Naive thymus-derived CD4-positive, alpha-beta T cell (primary cell): Measurements from ENCODE around the gene DPM3. TPM values are rescaled to one million over a fixed set of nuclear protein-coding genes. Genes with fewer than 3 reads are reported as not detected.

Experiments
- ATAC-seq: fragments of 150-1000 bp; cut with Tn5 transposase; 2 replicates; pipeline ENCODE4 v1.10.0; 2021; ENCODE audit warnings: mild to moderate bottlenecking, moderate library complexity
- CTCF ChIA-PET: fragments of 350-600 bp; sonication (Branson Sonifier 250); formaldehyde crosslinking; loops from one replicate; lab custom pipeline; 2021; ENCODE audit warnings: antibody characterized with exemption; lab: Charles Lee
- POLR2A ChIA-PET: fragments of 350-600 bp; sonication (Branson Sonifier 250); formaldehyde crosslinking; loops from one replicate; lab custom pipeline; 2021; ENCODE audit warnings: antibody characterized with exemption, inconsistent platforms; lab: Charles Lee
- DNase-seq, 9 donors: peaks; one replicate each; pipeline versions ENCODE4 v3.0.0 to v3.0.0-alpha.2; 2020 to 2022; ENCODE audit warnings: mixed read lengths in 1 of 9
- H3K27ac ChIP-seq: one replicate; pipeline ENCODE4 v1.7.0; 2013; ENCODE audit warnings: mild to moderate bottlenecking, low read depth, low read length, moderate library complexity
- H3K27me3 ChIP-seq, 2 donors: one replicate each; pipeline ENCODE4 v1.7.0; 2013; ENCODE audit warnings: low read length in 2 of 2, mild to moderate bottlenecking in 2 of 2, moderate library complexity in 2 of 2; ENCODE audit not compliant: control insufficient read depth in 2 of 2, insufficient read depth in 2 of 2
- H3K36me3 ChIP-seq, 3 experiments: 1 replicate in 2 of 3; 2 replicates in 1 of 3; pipeline ENCODE4 v1.7.0; 2013; ENCODE audit warnings: low read length in 3 of 3, mild to moderate bottlenecking in 3 of 3, moderate library complexity in 1 of 3; ENCODE audit not compliant: insufficient read depth in 3 of 3, control insufficient read depth in 2 of 3
- H3K4me1 ChIP-seq, 2 donors: one replicate each; pipeline ENCODE4 v1.7.0; 2013; ENCODE audit warnings: low read length in 2 of 2, mild to moderate bottlenecking in 2 of 2, moderate library complexity in 1 of 2; ENCODE audit not compliant: control insufficient read depth in 2 of 2, insufficient read depth in 2 of 2
- H3K4me3 ChIP-seq: 2 replicates; pipeline ENCODE4 v1.7.0; 2013; ENCODE audit warnings: mild to moderate bottlenecking, low read length
- H3K9me3 ChIP-seq, 3 experiments: 1 replicate in 2 of 3; 2 replicates in 1 of 3; pipeline ENCODE4 v1.7.0; 2013; ENCODE audit warnings: low read length in 3 of 3; ENCODE audit not compliant: control insufficient read depth in 2 of 3
- H3K27ac Mint-ChIP-seq, 9 donors: one replicate each; pipeline ENCODE4 v1.8.0; 2020 to 2022; ENCODE audit warnings: mixed read lengths in 9 of 9, mild to moderate bottlenecking in 8 of 9, moderate library complexity in 5 of 9, inconsistent platforms in 2 of 9
- H3K27me3 Mint-ChIP-seq, 5 donors: one replicate each; pipeline ENCODE4 v1.8.0; 2021 to 2022; ENCODE audit warnings: mixed read lengths in 5 of 5, mild to moderate bottlenecking in 1 of 5
- H3K36me3 Mint-ChIP-seq, 5 donors: one replicate each; pipeline ENCODE4 v1.8.0; 2020 to 2022; ENCODE audit warnings: mixed read lengths in 5 of 5, mild to moderate bottlenecking in 3 of 5, inconsistent platforms in 1 of 5
- H3K4me1 Mint-ChIP-seq, 7 donors: one replicate each; pipeline ENCODE4 v1.8.0; 2020 to 2022; ENCODE audit warnings: mixed read lengths in 7 of 7, mild to moderate bottlenecking in 3 of 7, inconsistent platforms in 1 of 7
- H3K4me3 Mint-ChIP-seq, 10 donors: one replicate each; pipeline ENCODE4 v1.8.0; 2020 to 2022; ENCODE audit warnings: mild to moderate bottlenecking in 10 of 10, mixed read lengths in 10 of 10, moderate library complexity in 6 of 10, inconsistent platforms in 2 of 10
- H3K9me3 Mint-ChIP-seq, 11 donors: one replicate each; pipeline ENCODE4 v1.8.0; 2020 to 2022; ENCODE audit warnings: mixed read lengths in 11 of 11, mild to moderate bottlenecking in 4 of 11, inconsistent platforms in 1 of 11, moderate library complexity in 1 of 11
- intact Hi-C, 2 donors: fragments of 100-400 bp; cut with micrococcal nuclease; formaldehyde crosslinking; loops; one replicate each; pipeline ENCODE4 v1.15.1; 2023
- polyA plus RNA-seq, 2 donors: library from polyadenylated mRNA; unstranded; fragments of 300-500 nt; fragmentation: Illumina TruSeq; gene quantifications; one replicate each; pipeline ENCODE4 v1.2.3, GENCODE V29; 2021
- total RNA-seq, 6 experiments: library from RNA in 5 of 6; stranded (reverse) in 5 of 6; gene quantifications; 1 replicate in 5 of 6; 2 replicates in 1 of 6; pipeline ENCODE4 v1.2.3 and lab custom pipeline; 2021 to 2026

DPM3 gene
- total and polyA plus RNA-seq, 7 experiments from 2014 or later = 29.1 to 128 (median 46.6) TPM

GRCh38 chr1:155105604-155106011 lies 34.7 kb downstream of the DPM3 start:
- intact Hi-C loops = no loop called here
- ATAC-seq = no peak
- H3K27me3 ChIP-seq = no peaks in the 10 kb centered on the region
- Mint-ChIP-seq H3K9me3 (no peaks in the 10 kb centered on the region), H3K27ac (no peak overlapping the region), H3K4me3 (no peak overlapping the region), H3K36me3 (no peaks in the 10 kb centered on the region), H3K4me1 (peaks cover 0 to 7% (median 0%) of the 10 kb centered on the region in 7 donors), H3K27me3 (peaks cover 0 to 39% (median 0%) of the 10 kb centered on the region in 5 donors)
- H3K4me1 ChIP-seq = no peaks in the 10 kb centered on the region
- DNase-seq = no peak
- no peaks in the 10 kb centered on the region for H3K9me3 ChIP-seq
- no peak overlapping the region for H3K27ac ChIP-seq
- CTCF ChIA-PET = no interaction called here
- POLR2A ChIA-PET = interaction anchor here (0.6 kb wide), 1 partner anchor 62 kb away, joined by 3 read pairs; no protein-coding TSS in a partner anchor
- no peak overlapping the region for H3K4me3 ChIP-seq
- H3K36me3 ChIP-seq = no peaks in the 10 kb centered on the region

GRCh38 chr1:155104605-155105534 lies 35.5 kb downstream of the DPM3 start:
- no peak for ATAC-seq
- intact Hi-C loops = no loop called here
- Mint-ChIP-seq H3K9me3 (no peaks in the 10 kb centered on the region), H3K27me3 (peaks cover 0 to 39% (median 0%) of the 10 kb centered on the region in 5 donors), H3K4me3 (peak overlapping the region in 1 of 10 donors; percentile 25), H3K4me1 (peaks cover 0 to 7% (median 0%) of the 10 kb centered on the region in 7 donors), H3K36me3 (no peaks in the 10 kb centered on the region), H3K27ac (no peak overlapping the region)
- Histone ChIP-seq H3K9me3 (no peaks in the 10 kb centered on the region), H3K4me3 (no peak overlapping the region), H3K27ac (no peak overlapping the region), H3K4me1 (no peaks in the 10 kb centered on the region), H3K27me3 (no peaks in the 10 kb centered on the region), H3K36me3 (no peaks in the 10 kb centered on the region)
- POLR2A ChIA-PET = no interaction called here
- CTCF ChIA-PET = no interaction called here
- no peak for DNase-seq

- Histone ChIP-seq H3K36me3 (no peaks in the 10 kb centered on the region), H3K4me1 (no peaks in the 10 kb centered on the region), H3K27ac (no peak overlapping the region), H3K4me3 (no peak overlapping the region), H3K27me3 (no peaks in the 10 kb centered on the region), H3K9me3 (no peaks in the 10 kb centered on the region)
- Mint-ChIP-seq H3K27ac (no peak overlapping the region), H3K9me3 (peaks cover 0 to under 1% (median 0%) of the 10 kb centered on the region in 11 donors), H3K4me3 (no peak overlapping the region), H3K36me3 (no peaks in the 10 kb centered on the region), H3K27me3 (peaks cover 0 to 35% (median 0%) of the 10 kb centered on the region in 5 donors), H3K4me1 (peaks cover 0 to 5% (median 0%) of the 10 kb centered on the region in 7 donors)
- DNase-seq (no peak), ATAC-seq (no peak)
- ChIA-PET CTCF (no interaction called here), POLR2A (no interaction called here)
- intact Hi-C loops = no loop called here
Measured at GRCh38 chr1:155103325-155103724, 37.0 kb downstream of the DPM3 start.

GRCh38 chr1:155099331-155099730 lies 41.0 kb downstream of the DPM3 start:
- POLR2A ChIA-PET = no interaction called here
- CTCF ChIA-PET = interaction anchor here (0.6 kb wide), 2 partner anchors 29 to 993 kb away, joined by 3 to 4 read pairs; no protein-coding TSS in a partner anchor
- no peaks in the 10 kb centered on the region for H3K36me3 Mint-ChIP-seq
- DNase-seq (no peak), ATAC-seq (no peak)
- intact Hi-C loops = no loop called here
- no peaks in the 10 kb centered on the region for H3K9me3 ChIP-seq
- H3K27me3 ChIP-seq = no peaks in the 10 kb centered on the region
- H3K4me1 Mint-ChIP-seq = peaks cover 0 to 5% (median 0%) of the 10 kb centered on the region in 7 donors
- no peak overlapping the region for H3K27ac Mint-ChIP-seq
- H3K4me1 ChIP-seq = no peaks in the 10 kb centered on the region
- no peak overlapping the region for H3K4me3 ChIP-seq
- H3K4me3 Mint-ChIP-seq = no peak overlapping the region
- H3K27me3 Mint-ChIP-seq = peaks cover 0 to 40% (median 0%) of the 10 kb centered on the region in 5 donors
- no peaks in the 10 kb centered on the region for H3K36me3 ChIP-seq
- peaks cover 0 to 1% (median 0%) of the 10 kb centered on the region in 11 donors for H3K9me3 Mint-ChIP-seq
- H3K27ac ChIP-seq = no peak overlapping the region

- CTCF ChIA-PET = interaction anchor here (0.6 to 1.8 kb wide), 4 partner anchors 9 to 78 kb away, joined by 3 to 11 read pairs (median 6); partner anchors contain the start of gene KRTCAP2
- Histone ChIP-seq H3K4me1 (no peaks in the 10 kb centered on the region), H3K36me3 (no peaks in the 10 kb centered on the region), H3K9me3 (no peaks in the 10 kb centered on the region), H3K27me3 (no peaks in the 10 kb centered on the region), H3K27ac (no peak overlapping the region), H3K4me3 (no peak overlapping the region)
- POLR2A ChIA-PET = no interaction called here
- Mint-ChIP-seq H3K4me3 (no peak overlapping the region), H3K27ac (no peak overlapping the region), H3K4me1 (peaks cover 0 to 9% (median 4%) of the 10 kb centered on the region in 7 donors), H3K27me3 (peaks cover 0 to 32% (median 0%) of the 10 kb centered on the region in 5 donors), H3K9me3 (peaks cover 0 to 1% (median 0%) of the 10 kb centered on the region in 11 donors), H3K36me3 (no peaks in the 10 kb centered on the region)
- intact Hi-C loops = loop anchor here (1.0 to 5.0 kb wide), 2 partner anchors 73 to 498 kb away; no protein-coding TSS in a partner anchor
- no peak for DNase-seq
- no peak for ATAC-seq
Measured at GRCh38 chr1:155094622-155094948, 45.7 kb downstream of the DPM3 start.

GRCh38 chr1:155093911-155094621 lies 46.3 kb downstream of the DPM3 start:
- no peak overlapping the region for H3K27ac ChIP-seq
- peak in 2 of 9 donors; percentile 17 to 38 for DNase-seq
- H3K36me3 Mint-ChIP-seq = no peaks in the 10 kb centered on the region
- no peak overlapping the region for H3K4me3 ChIP-seq
- POLR2A ChIA-PET = no interaction called here
- ATAC-seq = peak; percentile 60
- H3K27me3 ChIP-seq = no peaks in the 10 kb centered on the region
- peaks cover 0 to 9% (median 4%) of the 10 kb centered on the region in 7 donors for H3K4me1 Mint-ChIP-seq
- H3K4me1 ChIP-seq = no peaks in the 10 kb centered on the region
- peaks cover 0 to 1% (median 0%) of the 10 kb centered on the region in 11 donors for H3K9me3 Mint-ChIP-seq
- no peaks in the 10 kb centered on the region for H3K36me3 ChIP-seq
- H3K4me3 Mint-ChIP-seq = no peak overlapping the region
- intact Hi-C loops = loop anchor here (1.0 to 5.0 kb wide), 2 partner anchors 73 to 498 kb away; no protein-coding TSS in a partner anchor
- peak overlapping the region in 1 of 9 donors; percentile 34 for H3K27ac Mint-ChIP-seq
- no peaks in the 10 kb centered on the region for H3K9me3 ChIP-seq
- H3K27me3 Mint-ChIP-seq = peaks cover 0 to 32% (median 0%) of the 10 kb centered on the region in 5 donors
- CTCF ChIA-PET = interaction anchor here (0.6 to 4.4 kb wide), 3 partner anchors 8 to 74 kb away, joined by 3 to 88 read pairs (median 4); no protein-coding TSS in a partner anchor
